GM19035 (cell line): ENCODE results near the gene HSPG2.
"Not testable (repeated sequence)": the region's sequence is repeated elsewhere in the genome, so short reads cannot be mapped to it uniquely, and the experiment has no call there.

Source experiments
- ATAC-seq: cut with Tn5 transposase; IDR thresholded peaks from one replicate; pipeline ENCODE4 v1.9.1; 2021; ENCODE audit not compliant: unreplicated experiment

The HSPG2 gene

DNA sequence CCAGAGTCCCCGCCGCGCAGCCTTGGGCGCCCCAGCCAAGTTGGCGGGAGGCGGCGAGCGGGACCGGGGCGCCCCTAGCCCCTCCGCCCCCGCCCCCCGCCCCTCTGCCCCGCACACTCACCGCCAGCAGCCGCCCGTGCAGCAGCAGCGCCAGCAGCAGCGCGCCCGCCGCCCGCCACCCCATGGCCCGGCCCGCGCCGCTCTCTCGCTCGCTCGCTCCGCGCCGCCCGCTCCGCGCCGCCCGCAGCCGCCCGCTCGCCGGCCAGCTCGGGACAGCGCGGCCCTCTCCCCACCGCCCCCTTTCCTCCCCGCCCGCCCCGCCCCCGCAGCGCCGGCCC, at the start of gene HSPG2:
HSPG2 (minus strand) TSS at position 277 of the 338 bp plus-strand sequence; CDS start at position 184, 93 bp downstream.
- no peak for ATAC-seq

GRCh38 chr1:21986386-21986785, 49.3 kb upstream of the HSPG2 start:
- not testable (repeated sequence) for ATAC-seq

DNA sequence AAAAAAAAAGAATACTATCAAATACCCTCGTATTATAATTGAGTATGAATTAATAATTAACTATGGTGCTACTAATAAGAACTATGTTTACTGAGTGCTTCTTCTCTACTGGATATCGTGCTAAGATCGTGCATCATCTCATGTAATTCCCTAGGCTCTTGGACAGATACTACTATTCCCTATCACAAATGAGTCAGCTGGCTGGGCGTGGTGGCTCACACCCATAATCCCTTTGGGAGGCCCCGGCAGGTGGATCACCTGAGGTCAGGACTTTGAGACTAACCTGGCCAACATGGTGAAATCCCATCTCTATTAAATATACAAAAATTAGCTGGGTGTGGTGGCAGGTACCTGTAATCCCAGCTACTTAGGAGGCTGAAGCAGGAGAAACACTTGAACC, 48.8 kb upstream of the HSPG2 start:
- ATAC-seq, result not testable (repeated sequence)

DNA sequence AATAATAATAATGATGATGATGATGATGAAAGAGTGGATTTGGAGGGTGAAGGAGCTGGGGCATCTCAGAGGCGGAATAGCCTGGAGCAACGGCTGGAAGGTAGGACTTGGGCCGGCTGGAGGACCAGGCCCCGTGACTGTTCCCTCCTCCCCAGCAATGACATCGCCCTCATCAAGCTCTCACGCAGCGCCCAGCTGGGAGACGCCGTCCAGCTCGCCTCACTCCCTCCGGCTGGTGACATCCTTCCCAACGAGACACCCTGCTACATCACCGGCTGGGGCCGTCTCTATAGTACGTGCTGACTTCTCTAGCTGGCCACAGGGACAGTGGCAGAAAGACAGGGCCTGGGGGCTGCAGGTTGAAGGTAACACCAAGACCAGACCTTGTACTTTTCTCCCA, 46.4 kb upstream of the HSPG2 start:
- ATAC-seq, result not testable (repeated sequence)

DNA sequence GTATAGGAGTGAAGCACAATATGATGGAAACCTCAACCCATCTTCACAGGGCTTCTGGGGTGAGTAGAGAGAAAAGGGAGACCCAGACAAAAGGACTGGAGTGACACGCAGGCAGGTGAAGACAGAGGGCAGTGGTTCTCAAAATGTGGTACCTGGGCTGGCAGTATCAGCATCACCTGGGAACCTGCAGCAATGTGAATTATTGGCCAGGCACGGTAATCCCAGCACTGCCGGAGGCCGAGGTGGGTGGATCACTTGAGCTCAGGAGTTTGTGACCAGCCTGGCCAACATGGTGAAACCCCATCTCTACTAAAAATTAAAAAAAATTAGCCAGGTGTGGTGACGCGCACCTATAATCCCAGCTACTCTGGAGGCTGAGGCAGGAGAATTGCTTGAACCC, 45.0 kb upstream of the HSPG2 start:
- ATAC-seq, result not testable (repeated sequence)

- ATAC-seq, result not testable (repeated sequence)
Measured at GRCh38 chr1:21981253-21981652, 44.1 kb upstream of the HSPG2 start.

DNA sequence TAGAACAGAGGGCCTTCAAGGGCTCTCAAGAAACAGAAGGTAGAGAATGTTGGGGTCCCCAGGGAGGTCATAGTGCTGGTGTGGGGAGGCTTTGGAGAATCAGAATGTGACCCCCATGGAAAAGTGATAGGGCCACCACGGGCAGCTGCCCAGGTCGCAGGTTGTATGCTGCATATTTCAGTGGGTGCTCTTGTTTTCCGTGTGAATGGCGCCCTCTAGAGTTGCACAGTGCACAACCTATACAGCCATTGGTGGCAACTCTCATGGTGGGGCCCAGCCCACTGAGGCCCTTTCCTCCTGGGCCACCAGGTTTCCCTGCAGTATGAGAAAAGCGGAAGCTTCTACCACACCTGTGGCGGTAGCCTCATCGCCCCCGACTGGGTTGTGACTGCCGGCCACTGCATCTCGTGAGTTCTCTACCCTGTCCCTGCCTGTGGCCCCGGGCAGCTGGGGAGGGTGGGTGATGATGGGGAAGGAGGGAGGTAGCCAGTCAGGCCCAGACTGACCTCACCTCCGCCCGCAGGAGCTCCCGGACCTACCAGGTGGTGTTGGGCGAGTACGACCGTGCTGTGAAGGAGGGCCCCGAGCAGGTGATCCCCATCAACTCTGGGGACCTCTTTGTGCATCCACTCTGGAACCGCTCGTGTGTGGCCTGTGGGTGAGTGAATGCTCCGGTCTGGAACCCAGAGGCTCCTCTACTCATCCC, 43.6 kb upstream of the HSPG2 start:
- not testable (repeated sequence) for ATAC-seq

GRCh38 chr1:21978209-21978608, 41.1 kb upstream of the HSPG2 start:
- not testable (repeated sequence) for ATAC-seq

DNA sequence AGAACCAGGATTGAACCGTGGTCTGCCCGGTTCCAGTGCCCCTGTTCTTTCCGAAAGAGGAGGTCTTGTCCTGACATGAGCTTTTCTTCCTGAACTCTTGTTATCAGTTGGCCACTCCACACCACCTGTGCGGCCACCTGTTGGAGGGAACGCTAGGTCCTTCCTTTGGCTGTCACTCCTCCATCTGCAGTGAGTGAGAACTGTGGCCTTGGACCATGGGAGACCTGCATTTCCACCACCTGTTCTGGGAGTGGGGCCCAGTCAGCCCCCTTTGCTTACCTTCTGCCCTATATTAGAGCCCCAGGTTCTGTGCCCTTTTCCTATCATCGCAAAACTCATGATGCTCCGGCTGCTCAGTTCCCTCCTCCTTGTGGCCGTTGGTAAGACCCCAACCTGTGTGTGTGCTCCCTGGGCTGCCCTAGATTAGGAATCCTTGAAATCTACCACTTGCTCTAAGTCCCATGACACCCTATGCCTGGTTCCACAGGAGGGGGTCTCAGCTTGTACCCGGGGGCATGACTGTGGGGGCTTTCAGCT, 39.7 kb upstream of the HSPG2 start, which contains the start of gene CELA3B:
CELA3B (plus strand) TSS at position 320 of the 537 bp plus-strand sequence; CDS start at position 338, 18 bp downstream.
- not testable (repeated sequence) for ATAC-seq

- ATAC-seq, result not testable (repeated sequence)
Measured at GRCh38 chr1:21975296-21975695, 38.2 kb upstream of the HSPG2 start.

GRCh38 chr1:21974699-21975098, 37.6 kb upstream of the HSPG2 start:
- not testable (repeated sequence) for ATAC-seq

- ATAC-seq, result not testable (repeated sequence)
Measured at GRCh38 chr1:21973948-21974347, 36.8 kb upstream of the HSPG2 start.

DNA sequence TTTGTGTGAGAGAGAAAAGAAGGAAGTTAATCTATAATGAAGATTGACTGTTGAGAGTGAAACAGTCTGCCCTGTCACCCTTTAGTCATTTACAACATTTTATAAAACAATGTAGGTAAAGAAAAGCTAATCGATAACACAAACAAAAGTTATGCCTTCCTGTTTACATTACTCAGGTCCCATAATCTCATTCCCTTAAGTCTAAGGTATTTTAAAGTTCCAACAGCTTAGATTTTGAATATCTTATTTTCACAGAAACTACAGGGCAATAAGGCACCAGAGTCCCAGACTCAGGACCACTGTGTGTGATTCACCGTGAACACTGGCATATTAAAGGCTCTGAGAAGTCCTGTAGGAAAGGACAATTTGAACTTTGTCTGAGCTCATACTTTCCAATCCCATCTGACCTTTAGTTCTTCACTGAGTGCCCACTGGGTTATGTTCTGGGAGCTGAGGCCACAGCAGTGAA, 35.9 kb upstream of the HSPG2 start:
- not testable (repeated sequence) for ATAC-seq

GRCh38 chr1:21970523-21970922, 33.4 kb upstream of the HSPG2 start:
- ATAC-seq, result not testable (repeated sequence)

DNA sequence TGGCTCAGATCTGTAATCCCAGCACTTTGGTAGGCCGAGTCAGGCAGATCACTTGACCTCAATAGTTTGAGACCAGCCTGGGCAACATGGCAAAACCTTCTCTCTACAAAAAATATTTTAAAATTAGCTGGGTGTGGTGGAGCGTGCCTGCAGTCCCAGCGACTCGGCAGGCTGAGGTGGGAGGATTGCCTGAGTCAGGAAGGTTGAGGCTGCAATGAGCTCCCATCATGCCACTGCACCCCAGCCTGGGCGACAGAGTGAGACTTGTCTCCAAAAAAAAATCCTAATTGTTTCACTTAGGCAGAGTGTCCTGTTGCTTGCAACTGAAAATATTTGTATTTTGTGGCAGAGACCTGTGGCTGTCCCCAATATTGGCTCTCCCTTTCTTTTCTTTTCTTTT, 32.0 kb upstream of the HSPG2 start:
- ATAC-seq, result not testable (repeated sequence)

GRCh38 chr1:21967216-21967615, 30.1 kb upstream of the HSPG2 start:
- not testable (repeated sequence) for ATAC-seq

DNA sequence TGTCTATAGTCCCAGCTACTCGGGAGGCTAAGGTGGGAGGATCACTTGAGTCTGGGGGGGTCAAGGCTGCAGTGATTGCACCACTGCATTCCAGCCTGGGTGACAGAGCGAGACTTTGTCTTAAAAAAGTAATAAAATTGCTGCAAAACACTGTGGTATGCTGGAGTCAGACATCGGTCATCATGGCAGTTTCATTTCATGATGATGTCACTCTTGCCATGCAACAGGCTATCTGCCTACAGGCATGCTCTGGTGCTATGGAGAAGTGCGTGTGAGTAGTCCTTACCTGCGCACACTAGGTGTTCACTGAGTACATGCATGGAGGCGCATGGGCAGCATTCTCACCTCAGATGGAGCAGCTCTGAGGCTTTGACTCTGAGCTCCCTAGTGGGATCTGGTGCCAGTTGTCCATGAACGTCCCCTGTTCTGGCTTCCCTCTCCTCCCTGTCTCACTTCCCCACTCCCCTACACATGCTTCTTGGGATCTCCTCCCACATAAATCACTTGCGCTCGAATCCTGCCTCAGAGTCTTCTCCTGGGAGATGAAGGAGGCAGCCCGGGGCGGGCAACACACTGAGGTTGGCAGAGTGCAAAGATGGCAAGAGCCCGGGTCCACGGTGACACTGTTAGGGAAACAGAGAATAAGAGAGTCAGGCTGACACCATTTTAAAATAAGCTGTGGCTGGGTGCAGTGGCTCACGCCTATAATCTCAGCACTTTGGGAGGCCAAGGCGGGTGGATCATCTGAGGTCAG, 29.3 kb upstream of the HSPG2 start:
- ATAC-seq, result no peak

- ATAC-seq, result no peak
Measured at GRCh38 chr1:21963477-21964217, 26.5 kb upstream of the HSPG2 start.

DNA sequence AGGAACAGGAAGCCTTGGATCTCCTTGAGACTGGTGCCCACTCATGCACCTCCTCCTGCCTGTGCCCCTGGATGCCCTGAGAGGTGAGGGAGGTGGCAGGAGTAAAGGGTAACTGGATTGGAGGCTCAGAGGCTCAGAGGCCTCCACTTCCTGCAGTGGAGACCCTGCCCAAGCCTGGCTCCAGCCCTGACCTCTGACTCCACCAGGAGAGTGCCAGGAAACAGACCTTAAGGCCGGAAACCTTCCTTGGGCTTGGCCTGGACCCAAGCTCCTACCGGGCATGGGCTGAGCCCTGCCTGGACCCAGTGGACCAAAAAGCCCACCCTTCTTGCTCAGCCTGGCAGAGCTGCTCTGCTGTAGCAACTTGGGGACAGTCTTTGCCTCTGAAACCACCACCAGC, 24.7 kb upstream of the HSPG2 start:
- ATAC-seq, result no peak

GRCh38 chr1:21961337-21961736, 24.2 kb upstream of the HSPG2 start:
- ATAC-seq, result no peak
